ENCODE measurements around the gene INTS3.
A peak's percentile ranks its signal among the peaks of the same experiment; 100 is the strongest.
"Not testable (repeated sequence)": the region's sequence is repeated elsewhere in the genome, so short reads cannot be mapped to it uniquely, and the experiment has no call there.

The INTS3 gene

DNA sequence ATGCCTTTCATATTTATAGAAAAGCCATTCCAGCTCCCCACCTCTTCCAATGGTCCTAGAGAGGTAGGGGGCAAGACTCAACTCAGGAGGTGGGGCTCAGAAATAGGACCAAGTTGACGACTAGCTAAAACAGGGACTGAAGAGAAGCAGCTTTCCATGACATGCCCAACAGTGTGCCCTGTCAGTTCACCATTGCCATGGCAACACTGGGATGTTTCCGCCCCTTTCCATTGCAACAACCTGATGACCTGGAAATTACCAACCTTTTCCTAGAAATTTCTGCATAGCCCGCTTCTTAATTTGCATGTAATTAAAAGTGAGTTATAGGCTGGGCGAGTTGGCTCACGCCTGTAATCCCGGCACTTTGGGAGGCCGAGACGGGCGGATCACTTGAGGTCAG is 22.4 kb upstream of the INTS3 start:
- DNase-seq (ENCODE audit: low read depth, low spot score), result no peak

GRCh38 chr1:153711026-153711425 is 16.8 kb upstream of the INTS3 start:
- no peak for DNase-seq (ENCODE audit: low read depth, low spot score)

GRCh38 chr1:153716211-153716610 is 11.6 kb upstream of the INTS3 start:
- DNase-seq (ENCODE audit: low read depth, low spot score), result not testable (repeated sequence)

- no peak for DNase-seq (ENCODE audit: low read depth, low spot score)
Measured at GRCh38 chr1:153717330-153717729, 10.5 kb upstream of the INTS3 start.

- no peak for DNase-seq (ENCODE audit: low read depth, low spot score)
Measured at GRCh38 chr1:153723687-153724086, 4.2 kb upstream of the INTS3 start.

DNA sequence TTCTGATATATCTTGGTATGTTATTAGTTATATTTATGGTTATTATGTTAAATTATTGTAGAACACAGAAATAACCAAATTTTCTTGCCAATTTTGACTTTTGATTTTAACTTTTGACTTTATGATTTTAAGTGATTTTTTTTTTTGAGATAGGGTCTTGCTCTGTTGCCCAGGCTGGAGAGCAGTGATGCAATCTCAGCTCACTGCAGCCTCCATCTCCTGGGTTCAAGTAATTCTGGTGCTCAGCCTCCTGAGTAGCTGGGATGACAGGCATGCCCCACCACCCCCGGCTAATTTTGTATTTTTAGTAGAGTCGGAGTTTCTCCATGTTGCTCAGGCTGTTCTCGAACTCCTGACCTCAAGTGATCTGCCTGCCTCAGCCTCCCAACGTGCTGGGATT is 3.2 kb upstream of the INTS3 start:
- not testable (repeated sequence) for DNase-seq (ENCODE audit: low read depth, low spot score)

DNA sequence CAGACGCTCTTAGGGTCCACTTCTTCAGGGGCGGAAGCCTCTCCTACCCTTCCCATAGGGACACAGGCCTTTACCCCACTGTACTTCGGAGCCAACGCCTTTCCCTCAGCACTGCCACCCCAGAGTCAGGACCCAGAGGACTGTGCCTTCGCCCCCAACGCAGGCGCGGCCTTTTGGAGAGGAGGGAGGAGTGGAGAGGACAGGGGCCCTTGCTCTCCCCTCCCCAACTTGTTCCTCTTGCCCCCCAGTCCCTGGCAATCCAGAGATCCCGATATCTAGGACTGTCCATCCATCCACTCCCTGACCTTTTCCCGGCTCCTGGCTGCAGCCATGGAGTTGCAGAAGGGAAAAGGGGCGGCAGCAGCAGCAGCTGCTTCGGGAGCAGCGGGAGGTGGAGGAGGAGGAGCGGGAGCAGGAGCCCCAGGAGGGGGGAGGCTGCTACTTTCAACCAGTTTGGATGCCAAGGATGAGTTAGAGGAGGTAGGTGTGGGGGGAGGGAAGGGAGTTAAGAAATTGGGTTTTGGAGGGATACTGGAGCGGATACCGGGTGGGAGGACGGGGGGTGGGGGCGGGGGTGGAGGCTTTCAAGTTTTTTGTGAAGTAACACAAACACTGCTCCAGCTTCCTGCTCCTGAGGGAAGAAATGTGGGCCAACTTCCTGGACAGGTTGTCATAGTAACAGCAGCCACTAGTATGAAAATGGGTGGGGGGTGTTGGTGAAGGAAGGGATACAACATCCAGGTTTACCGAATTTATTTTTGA is 636 bp downstream of the INTS3 start:
- peak; percentile 68 for DNase-seq (ENCODE audit: low read depth, low spot score)

- DNase-seq (ENCODE audit: low read depth, low spot score), result no peak
Measured at GRCh38 chr1:153730468-153730988, 2.7 kb downstream of the INTS3 start.

DNA sequence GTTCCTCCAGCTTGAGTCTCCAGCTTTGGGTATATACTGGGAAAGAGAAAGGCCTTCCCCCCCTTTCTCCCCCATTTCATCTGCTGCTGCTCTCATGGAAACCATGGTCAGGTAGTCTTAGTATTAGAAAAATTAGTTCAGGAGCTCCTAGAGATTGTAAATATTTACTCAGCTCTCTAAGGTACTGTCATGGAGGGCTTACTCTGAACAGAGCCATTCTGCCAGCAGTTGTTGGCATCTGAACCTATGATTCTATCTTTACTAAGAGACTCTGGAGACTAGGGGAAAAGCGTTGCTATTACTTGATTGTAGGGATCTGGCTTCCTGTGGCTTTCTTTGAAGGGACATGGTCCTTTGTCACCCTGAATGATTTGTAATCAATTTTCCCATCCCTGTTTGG is 6.1 kb downstream of the INTS3 start:
- no peak for DNase-seq (ENCODE audit: low read depth, low spot score)

DNA sequence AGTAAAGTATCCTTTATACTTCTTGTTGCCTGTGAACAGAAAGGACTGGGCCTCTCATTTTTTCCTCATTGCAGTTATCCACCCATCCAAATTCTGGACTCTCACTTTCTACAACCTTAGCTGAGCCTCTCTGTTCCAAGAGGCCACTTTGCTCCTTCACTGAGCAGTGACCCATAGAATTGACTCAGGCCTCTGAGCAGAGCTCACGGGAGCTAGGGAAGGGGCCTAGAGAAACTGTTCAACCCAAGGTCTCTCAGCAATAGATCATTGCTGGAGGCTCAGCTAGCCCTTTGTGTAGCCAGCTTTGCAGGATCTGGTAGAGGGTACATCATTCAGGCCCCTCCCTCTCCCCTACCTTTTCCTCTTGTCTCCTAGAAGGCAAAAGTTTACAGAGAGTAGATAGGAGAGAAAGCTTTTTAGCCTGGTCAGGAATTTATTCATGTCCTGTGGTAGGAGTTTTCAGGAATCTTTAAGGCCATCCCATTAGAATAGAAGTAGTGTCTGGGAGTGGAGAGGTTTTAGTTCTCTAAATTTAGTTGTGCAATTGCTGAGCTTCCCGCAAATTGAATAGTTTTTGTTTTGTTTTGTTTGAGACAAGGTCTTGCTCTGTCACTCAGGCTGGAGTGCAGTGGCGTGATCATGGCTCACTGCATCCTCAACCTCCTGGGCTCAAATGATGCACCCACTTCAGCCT is 6.7 kb downstream of the INTS3 start:
- no peak for DNase-seq (ENCODE audit: low read depth, low spot score)

DNA sequence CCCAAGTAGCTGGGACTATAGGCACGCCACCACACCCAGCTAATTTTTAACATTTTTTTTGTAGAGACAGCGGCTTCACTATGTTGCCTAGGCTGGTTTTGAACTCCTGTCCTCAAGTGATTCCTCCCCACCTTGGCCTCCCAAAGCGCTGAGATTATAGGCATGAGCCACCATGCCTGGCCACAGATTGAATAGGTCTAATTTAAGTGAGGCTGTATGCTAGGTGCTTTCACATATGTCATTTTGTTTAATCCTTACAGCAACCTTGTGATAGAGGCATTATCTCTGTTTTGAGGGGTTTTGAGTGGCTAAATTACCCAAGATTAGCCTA is 7.2 kb downstream of the INTS3 start:
- no peak for DNase-seq (ENCODE audit: low read depth, low spot score)

GRCh38 chr1:153741986-153742385 is 14.1 kb downstream of the INTS3 start:
- DNase-seq (ENCODE audit: low read depth, low spot score), result no peak

DNA sequence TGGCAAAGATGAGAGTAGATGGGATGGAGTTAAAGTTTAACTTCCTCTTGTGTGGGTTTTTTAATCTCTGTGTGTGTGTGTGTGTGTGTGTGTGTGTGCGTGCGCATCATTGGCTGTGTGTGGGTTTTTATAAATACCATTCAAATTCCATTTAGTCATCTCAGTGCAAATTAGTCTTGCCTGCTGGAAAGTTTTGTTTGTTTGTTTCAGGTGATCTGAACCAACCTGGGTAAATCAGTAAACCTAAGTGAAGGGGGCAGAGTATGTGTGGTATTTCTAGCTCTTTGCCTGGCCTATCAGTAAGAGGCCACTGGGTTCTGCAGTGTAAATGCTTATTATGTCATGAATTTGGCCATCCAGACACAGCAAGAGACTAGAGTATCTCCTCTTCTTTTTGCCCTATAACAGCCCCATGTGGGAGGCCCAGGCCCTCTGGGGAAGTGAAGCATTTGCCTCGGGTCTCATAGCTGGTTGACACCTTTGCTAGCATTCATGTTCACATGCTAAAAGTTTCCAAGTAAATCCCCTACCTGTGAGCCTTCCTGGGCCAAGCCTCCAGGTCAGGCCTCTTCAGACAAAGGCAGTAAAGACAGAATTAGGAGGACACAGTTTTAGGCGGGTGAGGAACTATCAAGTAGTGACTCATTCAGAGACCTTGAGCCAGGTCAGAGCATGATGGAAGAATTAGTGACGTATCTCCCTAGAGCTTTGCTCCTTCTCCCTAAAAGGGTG is 14.7 kb downstream of the INTS3 start:
- no peak for DNase-seq (ENCODE audit: low read depth, low spot score)

- DNase-seq (ENCODE audit: low read depth, low spot score), result peak; percentile 60
Measured at GRCh38 chr1:153745417-153745816, 17.6 kb downstream of the INTS3 start.

- DNase-seq (ENCODE audit: low read depth, low spot score), result peak; percentile 17
Measured at GRCh38 chr1:153746174-153746573, 18.3 kb downstream of the INTS3 start.

- no peak for DNase-seq (ENCODE audit: low read depth, low spot score)
Measured at GRCh38 chr1:153748903-153749302, 21.1 kb downstream of the INTS3 start.

- DNase-seq (ENCODE audit: low read depth, low spot score), result peak; percentile 87
Measured at GRCh38 chr1:153749408-153750005, 21.7 kb downstream of the INTS3 start.

DNA sequence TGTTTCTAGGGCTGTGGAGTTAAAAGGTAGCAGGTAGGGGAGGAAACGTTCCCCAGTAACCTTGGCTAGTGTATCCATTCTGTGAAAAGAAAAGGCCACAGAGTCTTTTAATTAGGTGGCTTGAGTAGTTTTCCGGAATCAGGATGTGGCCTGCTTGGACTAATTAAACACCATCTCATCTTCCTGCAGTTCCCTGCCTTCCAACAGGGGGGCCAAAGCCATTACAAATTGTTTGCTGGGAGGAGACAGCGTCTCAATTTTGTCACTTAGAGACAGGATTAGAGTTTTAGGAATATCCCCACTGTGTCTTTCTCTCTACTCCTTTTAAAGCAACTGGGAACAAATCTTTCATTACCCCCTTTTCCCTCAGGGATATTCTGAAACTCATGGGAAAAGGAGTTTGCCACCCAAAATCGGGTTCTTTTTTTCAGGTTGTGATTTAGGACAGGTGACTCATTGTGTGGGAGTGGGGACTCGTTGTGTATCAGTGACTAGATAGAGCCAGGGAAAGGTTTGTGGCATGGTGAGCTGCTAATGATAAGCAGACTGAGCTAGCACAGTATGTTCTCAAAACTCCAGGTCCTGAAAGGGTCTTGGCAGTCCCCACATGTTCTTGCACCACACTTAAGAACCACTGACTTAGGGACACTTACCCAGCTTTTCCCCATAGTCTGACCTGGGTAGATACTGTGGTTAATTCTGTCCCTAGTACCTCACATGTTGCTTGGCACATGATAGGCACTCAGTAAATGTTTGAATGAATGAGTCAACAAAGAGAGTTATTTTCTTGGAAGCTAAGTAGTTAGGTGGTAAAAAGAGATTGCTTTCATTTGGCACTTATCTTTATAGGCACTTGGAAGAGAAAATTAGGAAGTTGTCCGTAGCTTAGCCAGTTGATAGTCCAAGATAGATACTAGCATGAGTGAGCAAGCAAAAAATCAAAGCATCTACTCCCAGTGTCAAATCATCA is 22.5 kb downstream of the INTS3 start:
- no peak for DNase-seq (ENCODE audit: low read depth, low spot score)

GRCh38 chr1:153752072-153752471 is 24.2 kb downstream of the INTS3 start:
- DNase-seq (ENCODE audit: low read depth, low spot score), result no peak

DNA sequence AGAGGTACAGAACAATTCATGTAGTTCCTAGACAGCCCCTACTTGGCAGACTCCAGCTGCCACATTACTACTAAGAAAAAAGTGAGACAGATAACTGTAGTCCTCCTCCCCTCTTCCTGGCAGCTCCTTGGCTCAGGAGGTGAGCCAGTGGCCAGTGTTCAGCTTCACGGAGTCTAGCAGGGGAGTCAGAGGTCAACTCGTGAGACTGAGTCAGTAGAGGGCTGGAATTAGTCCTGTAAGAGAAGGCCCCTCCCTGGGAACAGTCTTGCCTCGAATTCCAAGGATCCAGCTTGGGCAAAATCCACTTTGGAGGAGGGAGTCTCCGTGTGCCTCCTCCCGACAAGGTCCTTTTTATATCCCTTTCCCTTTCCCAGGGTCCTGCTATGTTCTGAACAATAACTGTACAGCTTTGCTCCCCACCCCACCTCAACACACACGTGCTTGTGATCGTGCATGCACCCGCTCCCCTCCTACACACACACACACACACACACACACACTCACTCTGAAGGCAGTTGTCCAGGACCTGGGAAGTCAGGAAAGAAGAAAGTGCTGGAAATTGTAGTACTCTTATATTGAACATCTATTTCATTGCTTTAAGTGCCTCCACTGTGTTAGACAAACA is 24.8 kb downstream of the INTS3 start:
- DNase-seq (ENCODE audit: low read depth, low spot score), result no peak
